Nephron progenitor cell (in vitro differentiated cells): Measurements from ENCODE around the gene AFF2.

Experiments
- DNase-seq: peaks from one replicate; pipeline ENCODE4 v3.0.0; 2021
- H3K27ac Mint-ChIP-seq: 2 replicates; pipeline ENCODE4 v1.8.0; 2021; ENCODE audit warnings: mild to moderate bottlenecking, moderate library complexity, mixed read lengths
- H3K27me3 Mint-ChIP-seq: 2 replicates; pipeline ENCODE4 v1.8.0; 2021; ENCODE audit warnings: mild to moderate bottlenecking, low read depth, mixed read lengths; ENCODE audit not compliant: poor library complexity
- H3K36me3 Mint-ChIP-seq: 2 replicates; pipeline ENCODE4 v1.8.0; 2021; ENCODE audit warnings: low read depth, mixed read lengths
- H3K4me1 Mint-ChIP-seq: 2 replicates; pipeline ENCODE4 v1.8.0; 2021; ENCODE audit warnings: mixed read lengths
- H3K4me3 Mint-ChIP-seq: 2 replicates; pipeline ENCODE4 v1.8.0; 2021; ENCODE audit warnings: mild to moderate bottlenecking, moderate library complexity, mixed read lengths
- H3K9me3 Mint-ChIP-seq: 2 replicates; pipeline ENCODE4 v1.8.0; 2021; ENCODE audit warnings: mild to moderate bottlenecking, moderate library complexity, mixed read lengths
- CTCF ChIP-seq: fragments of 200-600 bp; sonication (generic); IDR thresholded peaks from 2 replicates; pipeline ENCODE4 v1.5.0; 2021; ENCODE audit warnings: antibody characterized with exemption

AFF2 gene

GRCh38 chrX:149003863-149004660 lies 503.6 kb downstream of the AFF2 start:
- peaks cover 18% of the 10 kb centered on the region for H3K4me1 Mint-ChIP-seq
- H3K27me3 Mint-ChIP-seq: no peaks in the 10 kb centered on the region
- TF ChIP-seq CTCF: no peak
- no peak for DNase-seq
- H3K36me3 Mint-ChIP-seq: no peaks in the 10 kb centered on the region
- peaks cover 24% of the 10 kb centered on the region for H3K9me3 Mint-ChIP-seq
- no peak overlapping the region for H3K4me3 Mint-ChIP-seq
- no peak overlapping the region for H3K27ac Mint-ChIP-seq

GRCh38 chrX:149004936-149005335 lies 504.5 kb downstream of the AFF2 start:
- no peak overlapping the region for H3K27ac Mint-ChIP-seq
- no peak for TF ChIP-seq CTCF
- DNase-seq: no peak
- H3K27me3 Mint-ChIP-seq: no peaks in the 10 kb centered on the region
- peaks cover 18% of the 10 kb centered on the region for H3K4me1 Mint-ChIP-seq
- H3K4me3 Mint-ChIP-seq: no peak overlapping the region
- H3K9me3 Mint-ChIP-seq: peaks cover 24% of the 10 kb centered on the region
- no peaks in the 10 kb centered on the region for H3K36me3 Mint-ChIP-seq

- no peak for TF ChIP-seq CTCF
- H3K4me1 Mint-ChIP-seq: peaks cover 18% of the 10 kb centered on the region
- H3K36me3 Mint-ChIP-seq: no peaks in the 10 kb centered on the region
- no peak for DNase-seq
- H3K27ac Mint-ChIP-seq: no peak overlapping the region
- H3K27me3 Mint-ChIP-seq: no peaks in the 10 kb centered on the region
- H3K4me3 Mint-ChIP-seq: no peak overlapping the region
- peaks cover 19% of the 10 kb centered on the region for H3K9me3 Mint-ChIP-seq
Observed at GRCh38 chrX:149006235-149006634, 505.8 kb downstream of the AFF2 start.

GRCh38 chrX:149007423-149007822 lies 507.0 kb downstream of the AFF2 start:
- peaks cover 21% of the 10 kb centered on the region for H3K9me3 Mint-ChIP-seq

GRCh38 chrX:149010013-149010852 lies 509.8 kb downstream of the AFF2 start:
- no peak for TF ChIP-seq CTCF
- H3K36me3 Mint-ChIP-seq: no peaks in the 10 kb centered on the region

More at GRCh38 chrX:149007423-149007822, 507.0 kb downstream of the AFF2 start:
- no peaks in the 10 kb centered on the region for H3K36me3 Mint-ChIP-seq
- DNase-seq: no peak
- H3K4me3 Mint-ChIP-seq: no peak overlapping the region
- H3K27me3 Mint-ChIP-seq: peaks cover 2% of the 10 kb centered on the region
- no peak overlapping the region for H3K27ac Mint-ChIP-seq
- peaks cover 18% of the 10 kb centered on the region for H3K4me1 Mint-ChIP-seq
- no peak for TF ChIP-seq CTCF

More at GRCh38 chrX:149010013-149010852, 509.8 kb downstream of the AFF2 start:
- peaks cover under 1% of the 10 kb centered on the region for H3K4me1 Mint-ChIP-seq
- no peak overlapping the region for H3K4me3 Mint-ChIP-seq
- peaks cover 5% of the 10 kb centered on the region for H3K27me3 Mint-ChIP-seq
- no peak for DNase-seq
- H3K9me3 Mint-ChIP-seq: peaks cover 26% of the 10 kb centered on the region
- H3K27ac Mint-ChIP-seq: no peak overlapping the region
